Hematopoietic multipotent progenitor cell treated with erythropoietin and hydrocortisone succinate and interleukin-3 and kit ligand, for 6 days (in vitro differentiated cells): ENCODE results near the gene CD38.
A peak's percentile ranks its signal among the peaks of the same experiment; 100 is the strongest.
"Not testable (repeated sequence)": the region's sequence is repeated elsewhere in the genome, so short reads cannot be mapped to it uniquely, and the experiment has no call there.

ENCODE experiments used
- DNase-seq: peaks from one replicate; pipeline ENCODE4 v3.0.0-alpha.2; 2015

The CD38 gene

DNA sequence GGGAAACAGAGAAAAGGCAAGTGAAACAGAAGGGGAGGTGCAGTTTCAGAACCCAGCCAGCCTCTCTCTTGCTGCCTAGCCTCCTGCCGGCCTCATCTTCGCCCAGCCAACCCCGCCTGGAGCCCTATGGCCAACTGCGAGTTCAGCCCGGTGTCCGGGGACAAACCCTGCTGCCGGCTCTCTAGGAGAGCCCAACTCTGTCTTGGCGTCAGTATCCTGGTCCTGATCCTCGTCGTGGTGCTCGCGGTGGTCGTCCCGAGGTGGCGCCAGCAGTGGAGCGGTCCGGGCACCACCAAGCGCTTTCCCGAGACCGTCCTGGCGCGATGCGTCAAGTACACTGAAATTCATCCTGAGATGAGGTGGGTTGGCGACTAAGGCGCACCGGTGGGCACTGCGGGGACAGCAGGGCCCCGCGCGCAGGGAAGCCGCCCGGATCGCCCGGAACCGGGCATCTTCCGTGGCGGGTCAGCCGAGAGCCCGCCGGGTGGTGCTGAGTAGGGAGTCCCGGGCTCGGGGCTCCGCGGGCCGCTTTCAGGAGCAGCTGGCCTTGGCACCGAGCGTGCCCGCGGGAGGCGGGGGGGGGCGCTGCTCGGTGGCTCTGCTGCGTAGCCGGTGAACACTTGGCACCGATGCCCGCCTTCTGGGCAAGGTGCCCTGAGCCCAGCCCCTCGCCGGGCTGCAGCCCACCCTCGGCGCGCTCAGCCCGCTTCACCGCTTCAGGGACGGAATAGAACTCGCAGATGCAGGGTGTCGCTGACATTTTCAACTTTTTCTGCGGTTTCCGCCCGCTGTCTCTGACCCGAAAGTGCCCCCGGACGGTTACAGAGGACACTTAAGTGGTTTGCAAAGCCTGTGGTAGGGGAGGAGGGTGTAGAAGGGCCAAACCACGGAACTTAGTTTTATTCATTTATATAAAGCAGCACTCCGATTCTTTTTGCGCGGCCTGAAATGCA lies at the start of gene CD38:
TSS of gene CD38 (plus strand) at position 40 of the 953 bp plus-strand sequence. CDS start at position 127, 87 bp downstream.
- peak; percentile 76 for DNase-seq

DNA sequence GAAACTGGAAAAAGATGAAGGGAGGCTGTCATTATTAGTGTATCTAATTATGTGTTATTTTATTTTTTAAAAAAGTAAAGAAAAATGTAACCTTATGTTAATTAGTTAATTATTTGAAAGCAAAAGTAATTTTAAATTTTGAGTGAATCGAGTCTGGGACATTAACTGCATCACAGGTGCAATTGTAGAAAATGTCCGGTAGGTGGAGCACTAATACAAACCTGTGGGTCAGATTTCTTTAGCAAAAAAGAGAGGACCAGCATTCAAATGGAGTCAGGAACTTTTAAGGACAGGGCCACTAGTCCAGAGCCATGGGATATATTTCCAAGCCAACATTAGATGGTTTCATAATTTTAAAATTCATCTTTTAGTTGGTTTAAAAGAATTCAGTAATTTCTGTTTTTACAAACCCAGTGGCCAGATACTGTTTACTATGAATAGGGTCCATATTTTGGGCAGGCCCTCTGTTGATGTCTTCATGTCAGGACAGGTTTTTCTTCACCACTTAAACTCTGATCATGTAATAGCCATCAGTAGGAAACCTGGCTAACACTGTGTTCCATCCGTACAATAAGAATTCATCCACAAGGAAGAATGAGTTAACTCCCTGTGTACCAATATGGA lies 48.1 kb upstream of the CD38 start:
- DNase-seq, result peak; percentile 86

DNA sequence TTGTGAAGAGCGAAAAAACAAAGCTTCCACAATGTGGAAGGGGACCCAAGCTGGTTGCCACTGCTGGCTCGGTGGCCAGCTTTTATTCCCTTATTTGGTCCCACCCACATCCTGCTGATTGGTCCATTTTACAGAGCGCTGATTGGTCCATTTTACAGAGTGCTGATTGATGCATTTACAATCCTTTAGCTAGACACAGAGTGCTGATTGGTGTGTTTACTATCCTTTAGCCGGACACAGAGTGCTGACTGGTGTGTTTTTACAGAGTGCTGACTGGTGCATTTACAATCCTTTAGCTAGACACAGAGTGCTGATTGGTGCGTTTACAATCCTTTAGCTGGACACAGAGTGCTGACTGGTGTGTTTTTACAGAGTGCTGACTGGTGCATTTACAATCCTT lies 45.1 kb upstream of the CD38 start:
- DNase-seq, result not testable (repeated sequence)

DNA sequence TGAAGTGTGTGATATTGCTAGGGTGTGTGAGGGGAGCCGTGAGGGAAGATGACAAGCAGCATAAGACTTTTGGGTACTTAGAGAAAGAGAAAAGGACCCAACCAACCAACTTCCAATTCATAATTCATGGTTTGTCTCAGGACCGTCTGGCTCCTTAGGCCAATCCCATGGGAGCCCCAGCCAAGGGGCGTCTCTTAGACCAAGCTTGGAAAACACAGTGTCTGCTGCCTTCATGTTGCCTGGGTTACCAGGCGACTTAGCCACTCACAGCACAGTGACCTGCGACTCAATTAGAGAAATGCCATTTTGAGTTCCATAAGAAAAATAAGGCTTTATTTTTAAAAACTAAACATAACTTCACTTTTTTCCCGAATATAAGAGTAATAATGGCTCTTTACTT lies 42.6 kb upstream of the CD38 start:
- DNase-seq, result no peak

DNA sequence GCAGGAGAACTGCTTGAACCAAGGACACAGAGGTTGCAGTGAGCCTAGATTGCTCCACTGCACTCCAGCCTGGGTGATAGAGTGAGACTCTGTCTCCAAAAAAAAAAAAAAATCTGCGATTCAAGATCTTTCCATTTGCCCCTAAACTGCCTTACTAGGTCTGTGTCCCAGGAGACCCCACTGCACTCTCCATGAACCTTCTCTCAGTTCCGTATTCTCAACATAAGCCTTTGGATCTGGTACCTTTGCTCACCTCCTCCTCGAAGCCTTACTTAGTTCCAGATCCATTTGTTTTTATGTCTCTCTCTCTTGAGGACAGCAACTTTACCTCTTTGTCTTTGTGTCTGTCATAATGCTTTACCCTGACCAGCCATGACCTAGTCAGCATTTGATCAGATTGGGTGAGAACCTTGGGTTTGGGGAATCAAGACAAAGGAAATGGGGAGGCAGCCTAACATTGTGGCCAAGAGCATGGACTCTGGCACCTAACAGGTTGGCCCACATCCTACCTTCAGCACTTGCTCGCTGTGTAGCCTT lies 41.5 kb upstream of the CD38 start:
- no peak for DNase-seq

DNA sequence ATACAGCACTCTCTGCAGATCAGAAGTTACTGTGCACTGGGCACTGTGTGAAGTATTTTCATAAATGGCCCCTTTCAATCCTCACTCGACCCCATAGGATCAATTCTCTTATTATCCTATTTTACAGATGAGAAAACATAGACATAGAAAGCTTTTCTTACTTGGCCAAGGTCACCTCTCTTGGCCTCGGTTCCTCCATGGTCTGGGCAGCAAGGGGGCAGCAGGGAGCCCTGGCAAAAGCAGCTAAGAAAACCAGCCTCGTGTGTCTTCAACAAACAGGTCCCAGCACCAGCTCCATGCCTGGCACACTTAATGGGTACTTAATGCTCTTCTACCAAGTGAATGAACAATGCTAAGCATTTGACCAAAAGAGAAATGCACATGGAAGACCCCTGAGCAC lies 40.9 kb upstream of the CD38 start:
- DNase-seq, result no peak

DNA sequence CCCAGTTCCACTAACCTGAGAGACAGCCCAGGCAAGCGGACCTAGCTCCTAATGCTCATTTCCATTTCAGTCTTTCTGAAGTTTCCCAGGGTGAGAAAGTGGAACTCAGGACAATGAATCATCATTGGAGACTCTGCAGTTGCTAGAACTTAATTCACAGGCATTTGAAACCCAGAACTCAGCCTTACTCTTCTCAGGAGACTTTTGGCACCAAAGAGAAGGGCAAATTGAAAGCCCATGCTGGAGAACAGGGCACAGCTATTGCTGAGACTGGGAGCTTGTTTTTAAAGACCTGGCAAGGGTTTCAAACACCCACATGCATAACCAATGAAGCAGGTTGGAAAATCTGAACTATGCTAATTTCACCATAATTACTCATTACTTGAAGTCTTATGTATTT lies 39.3 kb upstream of the CD38 start:
- DNase-seq, result no peak

DNA sequence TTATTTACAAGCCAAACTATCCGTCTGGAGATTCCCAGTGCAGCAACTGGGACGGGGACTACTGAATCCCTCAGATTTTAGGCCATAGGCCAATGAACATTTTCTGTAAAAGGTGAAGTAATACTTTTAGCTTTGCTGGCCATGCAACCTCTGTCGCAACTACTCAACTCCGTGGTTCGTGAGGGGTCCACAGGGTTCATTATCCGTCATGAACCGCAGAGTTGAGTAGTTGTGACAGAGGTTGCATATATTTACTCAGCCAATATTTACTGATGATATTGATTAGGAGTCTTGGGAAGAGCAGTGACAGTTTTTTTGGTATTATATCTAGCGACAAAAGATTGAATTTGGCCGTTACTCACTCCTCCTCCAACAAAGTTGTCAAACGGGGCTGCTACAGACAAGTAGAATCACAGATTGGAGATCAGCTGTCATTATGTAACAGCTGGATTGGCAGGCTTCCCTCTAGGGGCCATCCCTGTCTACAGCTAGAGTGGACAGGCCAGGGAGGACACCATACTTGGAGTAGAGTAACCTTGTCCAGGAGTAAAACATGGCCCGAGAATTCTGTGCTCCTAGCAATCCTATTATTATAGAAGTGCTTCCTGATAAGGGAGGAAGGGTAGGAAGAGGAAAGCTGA lies 37.2 kb upstream of the CD38 start:
- no peak for DNase-seq

DNA sequence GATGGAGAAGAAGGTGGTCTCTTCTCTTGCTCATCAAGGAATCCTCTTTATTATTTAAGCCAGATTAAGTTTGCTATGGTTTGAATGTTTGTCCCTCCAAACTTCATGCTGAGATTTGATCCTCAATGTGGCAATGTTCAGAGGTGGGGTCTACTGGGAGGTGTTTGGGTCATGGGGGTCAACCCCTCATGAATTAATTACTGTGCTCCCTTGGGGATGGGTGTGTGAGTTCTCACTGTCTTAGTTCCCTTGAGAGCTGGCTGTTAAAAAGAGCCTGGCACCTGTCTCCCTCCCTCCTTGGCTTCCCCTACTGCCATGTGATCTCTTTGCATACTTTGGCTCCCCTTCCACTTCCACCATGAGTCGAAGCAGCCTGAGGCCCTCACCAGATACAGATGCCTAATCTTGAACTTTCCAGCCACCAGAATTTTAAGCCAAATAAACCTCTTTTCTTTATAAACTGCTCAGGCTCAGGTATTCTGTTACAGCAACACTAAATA lies 36.0 kb upstream of the CD38 start:
- no peak for DNase-seq

DNA sequence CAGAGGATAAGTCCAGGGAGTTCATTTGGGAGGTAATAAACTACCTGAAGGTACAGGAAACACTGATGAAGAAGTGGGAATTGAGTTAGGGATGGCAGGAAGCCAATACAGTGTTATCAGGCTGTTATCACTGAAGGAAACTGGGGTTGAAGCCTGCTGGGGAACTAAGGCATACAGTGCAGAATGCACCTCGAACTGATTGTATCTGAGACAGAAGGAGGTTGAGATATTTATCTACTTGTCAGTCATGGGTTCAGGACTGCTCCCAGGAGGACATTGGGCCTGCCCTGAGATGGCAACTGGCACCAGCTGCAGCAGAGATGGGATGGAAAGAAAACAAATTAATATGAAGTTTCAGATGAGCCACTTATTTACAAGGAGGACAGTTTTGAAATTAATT lies 35.5 kb upstream of the CD38 start:
- no peak for DNase-seq

DNA sequence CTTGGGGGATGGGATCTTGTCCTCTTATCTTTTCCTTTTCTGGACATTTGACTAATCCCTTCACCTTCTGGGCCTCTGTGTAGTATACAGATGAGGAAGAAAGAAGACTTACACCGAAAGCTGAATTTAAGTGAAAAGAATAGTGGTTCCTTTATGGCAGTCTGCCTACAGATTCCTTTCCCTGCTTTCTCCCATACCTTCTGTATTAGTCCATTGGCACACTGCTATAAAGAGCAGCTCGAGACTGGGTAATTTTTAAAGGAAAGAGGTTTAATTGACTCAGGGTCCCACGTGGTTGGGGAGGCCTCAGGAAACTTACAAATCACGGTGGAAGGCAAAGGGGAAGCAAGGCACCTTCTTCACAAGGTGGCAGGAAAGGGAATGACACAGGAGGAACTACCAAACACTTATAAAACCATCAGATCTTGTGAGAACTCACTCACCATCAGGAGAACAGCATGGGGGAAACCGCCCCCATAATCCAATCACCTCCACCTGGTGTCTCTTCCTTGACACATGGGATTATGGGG lies 34.0 kb upstream of the CD38 start:
- no peak for DNase-seq

DNA sequence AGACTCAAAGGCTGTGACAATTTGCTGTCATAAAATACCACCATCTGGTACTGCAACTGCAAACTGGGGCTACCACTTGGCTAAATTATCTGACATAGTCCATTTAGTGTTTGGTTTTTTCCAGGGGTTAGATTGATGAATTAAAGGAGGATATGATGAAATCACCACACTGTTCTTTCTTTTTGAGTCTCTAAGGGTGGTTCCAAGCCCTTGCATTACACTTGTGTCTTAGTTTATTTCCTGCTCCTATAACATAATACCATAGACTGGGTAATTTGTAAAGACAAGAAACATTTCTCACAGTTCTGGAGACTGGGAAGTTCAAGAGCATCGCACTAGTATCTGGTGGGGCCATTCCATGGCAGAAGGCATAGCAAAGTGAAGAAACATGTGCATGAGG lies 32.0 kb upstream of the CD38 start:
- no peak for DNase-seq

DNA sequence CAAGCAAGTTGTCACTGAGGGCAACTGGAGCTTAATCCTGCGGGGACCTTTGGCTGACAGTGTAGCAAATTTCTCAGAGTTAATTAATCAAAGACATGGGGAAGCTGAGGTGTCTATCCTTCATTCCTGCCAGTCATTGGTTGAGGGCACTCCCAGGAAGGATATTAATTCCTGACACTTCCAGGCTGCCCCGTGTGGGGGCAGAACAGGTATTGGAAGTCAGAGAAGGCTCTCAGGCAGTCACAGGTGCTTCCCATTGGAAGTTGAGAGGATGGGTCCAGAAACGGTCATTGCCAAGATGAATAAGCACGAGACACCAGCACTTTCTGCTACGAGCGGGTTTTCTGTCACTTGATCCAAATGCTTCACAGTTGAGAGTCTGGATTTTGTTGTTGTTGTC lies 29.1 kb upstream of the CD38 start:
- no peak for DNase-seq

DNA sequence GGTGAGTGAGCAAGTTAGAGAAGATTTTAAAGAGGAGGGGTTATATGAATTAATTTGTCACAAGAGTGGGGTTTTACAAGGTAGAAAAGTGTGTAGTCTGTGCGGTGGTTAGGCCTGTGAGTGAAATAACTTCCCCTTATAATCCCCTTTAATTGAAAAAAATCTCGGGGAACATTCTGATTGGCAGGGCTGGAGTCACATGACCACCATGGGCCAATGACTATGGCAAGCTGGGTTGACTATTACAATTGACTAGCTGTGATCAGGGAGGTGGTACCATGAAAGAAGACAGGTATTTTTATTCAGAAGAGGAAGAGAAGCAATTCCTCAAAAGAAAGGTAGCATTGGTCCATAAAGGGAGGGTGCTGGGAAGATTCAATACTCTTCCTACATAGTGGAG lies 27.0 kb upstream of the CD38 start:
- no peak for DNase-seq

DNA sequence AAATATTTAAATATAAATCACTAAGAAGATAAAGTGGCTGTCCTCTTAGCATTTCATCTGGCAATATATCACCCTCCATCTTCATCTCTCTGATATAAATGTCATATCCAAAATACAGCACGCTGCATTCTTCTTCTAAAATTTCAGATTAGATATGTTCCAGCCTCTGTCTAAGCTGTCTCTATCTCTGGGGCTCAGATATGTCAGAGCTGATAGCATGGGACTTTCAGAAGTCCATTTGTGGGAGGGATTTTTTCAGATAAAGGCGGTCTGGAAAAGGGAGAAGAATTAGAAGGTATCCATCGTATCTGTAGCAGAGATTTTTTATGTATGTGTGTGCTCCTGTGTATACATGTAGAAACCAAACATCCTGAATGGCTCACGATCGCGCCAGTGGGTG lies 25.0 kb upstream of the CD38 start:
- DNase-seq, result no peak

DNA sequence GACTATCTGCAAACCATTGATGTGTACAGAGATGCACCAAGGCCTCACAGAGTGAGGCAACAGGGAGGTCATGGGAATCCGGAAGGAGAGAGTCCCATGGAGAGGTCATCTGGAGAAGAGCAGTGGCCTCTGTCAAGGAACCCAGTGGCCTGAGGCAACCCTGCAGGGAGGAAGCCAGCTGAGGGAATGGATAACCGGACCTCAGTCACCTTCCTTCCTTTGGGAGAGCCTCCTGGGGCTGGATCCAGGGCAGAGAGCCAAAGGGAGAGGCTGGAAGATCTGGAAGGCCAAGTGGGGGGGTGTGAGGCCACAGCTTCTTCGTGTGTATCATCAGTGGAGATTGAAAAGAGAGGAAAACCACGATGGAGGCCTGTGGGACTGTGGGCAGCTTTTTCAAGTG lies 24.3 kb upstream of the CD38 start:
- DNase-seq, result no peak

DNA sequence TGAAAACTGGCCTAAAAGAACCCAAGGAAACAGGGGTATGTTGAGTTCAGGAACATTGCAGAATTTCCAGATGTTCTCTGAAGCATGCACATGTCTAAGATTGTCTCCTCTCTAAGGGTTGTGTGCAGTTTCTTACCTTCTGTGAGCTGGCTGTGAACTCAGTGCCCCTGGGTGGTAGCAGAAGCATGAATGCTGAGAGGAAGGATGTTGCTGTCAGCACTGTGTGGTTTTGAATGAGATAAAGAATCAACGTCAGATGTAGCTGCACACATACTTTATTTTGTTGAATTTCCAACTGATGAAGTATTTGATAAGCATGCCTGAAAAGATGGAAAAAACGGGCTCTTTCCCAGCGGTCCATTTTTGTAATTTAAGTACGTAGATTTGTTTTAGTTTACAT lies 23.8 kb upstream of the CD38 start:
- DNase-seq, result peak; percentile 65

DNA sequence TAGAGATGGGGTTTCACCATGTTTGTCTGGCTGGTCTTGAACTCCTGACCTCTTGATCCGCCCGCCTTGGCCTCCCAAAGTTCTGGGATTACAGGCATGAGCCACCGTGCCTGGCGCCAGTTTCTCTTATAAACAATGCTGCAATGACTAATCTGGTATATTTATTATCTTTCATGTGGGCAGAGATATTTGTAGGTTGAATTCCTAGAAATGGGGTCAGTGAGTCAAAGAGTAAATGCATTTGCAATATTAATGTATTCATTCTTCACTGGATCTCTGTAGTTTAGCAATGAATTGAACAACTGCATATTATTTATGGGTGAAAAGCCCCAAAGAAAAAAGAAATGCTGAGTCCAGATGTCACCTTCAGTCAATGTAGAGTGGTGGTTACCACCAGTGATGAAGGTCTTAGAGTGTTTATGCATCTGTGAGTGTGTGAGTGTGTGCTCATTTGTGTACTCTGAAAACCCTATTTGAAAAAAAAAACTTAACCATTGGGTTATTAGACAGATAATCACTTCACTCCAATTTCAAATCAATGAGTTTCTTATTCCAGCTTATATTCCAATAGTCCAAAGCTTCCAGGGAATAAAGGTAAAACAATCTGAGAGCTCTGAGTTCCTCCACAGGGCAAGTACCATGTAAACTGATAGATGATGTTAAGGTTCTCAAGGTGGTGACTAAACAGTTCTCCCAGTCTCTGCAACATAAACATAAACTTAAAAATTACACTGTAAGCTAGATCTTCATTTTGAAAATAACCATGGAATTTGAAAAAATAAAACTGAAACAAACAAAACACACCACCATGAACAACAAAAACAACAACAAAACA lies 22.6 kb upstream of the CD38 start:
- DNase-seq, result no peak

DNA sequence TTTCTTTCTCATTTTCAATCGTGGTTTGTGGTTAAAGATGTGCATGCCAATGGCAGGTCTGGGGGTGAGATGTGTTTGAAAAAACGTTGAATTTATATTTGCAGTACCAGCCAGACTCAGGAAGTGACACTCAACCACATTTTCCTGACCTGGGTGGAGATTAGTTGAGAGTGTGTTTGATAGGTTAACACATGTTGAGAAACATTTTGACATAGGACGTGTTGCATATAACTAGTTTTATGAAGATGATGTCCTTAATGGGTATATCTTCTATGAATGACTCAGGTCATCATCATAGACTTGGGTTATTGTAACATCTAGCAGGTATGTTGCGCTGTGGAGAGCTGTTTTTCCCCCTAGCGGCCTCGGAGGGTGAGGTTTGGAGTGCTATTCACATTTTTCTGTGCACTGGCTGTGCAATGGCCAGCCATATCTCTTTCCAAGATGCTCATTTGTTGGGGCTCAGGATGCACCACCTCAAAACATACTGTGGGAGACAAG lies 21.7 kb upstream of the CD38 start:
- peak; percentile 88 for DNase-seq

DNA sequence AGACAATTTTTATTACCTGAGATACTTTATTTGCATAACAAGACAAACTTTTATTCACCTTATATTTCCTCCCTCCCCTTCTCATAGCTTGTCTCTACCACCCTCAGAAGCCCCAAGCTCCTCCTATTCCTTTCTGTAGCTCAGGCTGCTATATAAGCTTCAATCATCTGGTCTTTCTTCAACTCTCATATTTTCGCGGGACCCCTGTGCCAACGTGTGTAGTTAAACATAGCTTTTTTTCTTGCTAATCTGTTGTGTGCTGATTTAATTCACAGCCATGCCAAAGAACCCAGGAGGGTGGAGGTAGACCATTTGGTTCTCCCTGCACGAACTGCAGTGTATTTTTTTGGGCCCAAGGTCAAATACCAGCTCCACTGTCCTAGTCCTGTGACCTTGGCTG lies 21.1 kb upstream of the CD38 start:
- no peak for DNase-seq

DNA sequence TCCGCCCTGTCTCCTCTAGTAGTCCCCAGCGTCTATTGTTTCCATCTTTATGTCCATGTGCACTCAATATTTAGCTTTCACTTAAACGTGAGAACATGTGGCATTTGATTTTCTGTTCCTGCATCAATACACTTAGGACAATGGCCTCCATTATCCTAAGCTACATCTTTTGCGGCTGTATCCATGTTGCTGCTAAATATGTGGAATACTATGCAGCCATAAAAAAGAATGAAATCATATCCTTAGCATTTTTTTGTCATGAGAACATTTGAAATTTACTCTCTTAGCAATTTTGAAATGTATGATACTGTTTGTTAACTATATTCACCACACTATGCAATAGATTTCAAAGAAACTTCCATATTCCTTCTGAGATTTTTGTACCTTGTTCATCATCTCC lies 19.8 kb upstream of the CD38 start:
- no peak for DNase-seq

DNA sequence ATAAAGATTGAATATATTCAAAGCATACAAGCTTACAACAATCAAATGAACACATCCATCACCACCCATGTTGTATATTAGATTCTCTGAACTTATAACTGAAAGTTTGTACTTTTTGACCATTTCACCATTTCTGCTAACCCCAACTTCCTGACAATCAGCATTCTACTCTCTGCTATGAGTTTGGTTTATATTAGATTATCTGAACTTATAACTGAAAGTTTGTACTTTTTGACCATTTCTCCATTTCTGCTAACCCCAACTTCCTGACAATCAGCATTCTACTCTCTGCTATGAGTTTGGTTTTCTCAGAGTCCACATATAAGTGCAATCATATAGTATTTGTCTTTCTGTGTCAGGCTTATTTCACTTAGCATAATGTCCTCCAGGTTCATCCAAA lies 15.7 kb upstream of the CD38 start:
- DNase-seq, result peak; percentile 59
